Measurements from ENCODE around the gene FXYD7. TPM values are rescaled to one million over a fixed set of nuclear protein-coding genes. Genes with fewer than 3 reads are reported as not detected.

The FXYD7 gene
- total and polyA plus RNA-seq, 9 of the 15 experiments (the other 6 are each of a cell fraction or from before 2014, with no cell fraction given), result 0.10 to 0.80 (median 0.31) TPM; not detected in 3

- no peak for TF ChIP-seq NFXL1 (CRISPR knock-in tag; IDR thresholded peaks at IDR 0.05)
- TF ChIP-seq, protein P1, sequence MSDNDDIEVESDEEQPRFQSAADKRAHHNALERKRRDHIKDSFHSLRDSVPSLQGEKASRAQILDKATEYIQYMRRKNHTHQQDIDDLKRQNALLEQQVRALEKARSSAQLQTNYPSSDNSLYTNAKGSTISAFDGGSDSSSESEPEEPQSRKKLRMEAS (CRISPR knock-in tag; IDR thresholded peaks at IDR 0.05), result no peak
Measured at GRCh38 chr19:35099155-35099896, 43.7 kb upstream of the FXYD7 start (continued).

GRCh38 chr19:35099897-35100275, 43.2 kb upstream of the FXYD7 start:
- no peaks in the 10 kb centered on the region for H3K79me2 ChIP-seq (ENCODE audit: control insufficient read depth, insufficient read depth, low read length)
- TF ChIP-seq NR0B1 (IDR thresholded peaks at IDR 0.05; ENCODE audit: partially characterized antibody) (no peak), BCL6 (CRISPR knock-in tag; IDR thresholded peaks at IDR 0.05) (no peak), TCFL5 (CRISPR knock-in tag; conservative IDR thresholded peaks at IDR 0.05) (no peak), CHD4 (IDR thresholded peaks at IDR 0.05; ENCODE audit: insufficient read depth, insufficient replicate concordance, low read depth, low read length, poor library complexity, severe bottlenecking) (no peak), STAG1 (CRISPR knock-in tag; IDR thresholded peaks at IDR 0.05; ENCODE audit: borderline replicate concordance) (no peak), ZNF282 (CRISPR knock-in tag; IDR thresholded peaks at IDR 0.05) (no peak), ZSCAN29 (IDR thresholded peaks at IDR 0.05) (no peak), ZC3H11A (IDR thresholded peaks at IDR 0.05; ENCODE audit: low read depth, low read length) (no peak), SNIP1 (IDR thresholded peaks at IDR 0.05; ENCODE audit: low read depth) (no peak)
- TF ChIP-seq, protein P2, sequence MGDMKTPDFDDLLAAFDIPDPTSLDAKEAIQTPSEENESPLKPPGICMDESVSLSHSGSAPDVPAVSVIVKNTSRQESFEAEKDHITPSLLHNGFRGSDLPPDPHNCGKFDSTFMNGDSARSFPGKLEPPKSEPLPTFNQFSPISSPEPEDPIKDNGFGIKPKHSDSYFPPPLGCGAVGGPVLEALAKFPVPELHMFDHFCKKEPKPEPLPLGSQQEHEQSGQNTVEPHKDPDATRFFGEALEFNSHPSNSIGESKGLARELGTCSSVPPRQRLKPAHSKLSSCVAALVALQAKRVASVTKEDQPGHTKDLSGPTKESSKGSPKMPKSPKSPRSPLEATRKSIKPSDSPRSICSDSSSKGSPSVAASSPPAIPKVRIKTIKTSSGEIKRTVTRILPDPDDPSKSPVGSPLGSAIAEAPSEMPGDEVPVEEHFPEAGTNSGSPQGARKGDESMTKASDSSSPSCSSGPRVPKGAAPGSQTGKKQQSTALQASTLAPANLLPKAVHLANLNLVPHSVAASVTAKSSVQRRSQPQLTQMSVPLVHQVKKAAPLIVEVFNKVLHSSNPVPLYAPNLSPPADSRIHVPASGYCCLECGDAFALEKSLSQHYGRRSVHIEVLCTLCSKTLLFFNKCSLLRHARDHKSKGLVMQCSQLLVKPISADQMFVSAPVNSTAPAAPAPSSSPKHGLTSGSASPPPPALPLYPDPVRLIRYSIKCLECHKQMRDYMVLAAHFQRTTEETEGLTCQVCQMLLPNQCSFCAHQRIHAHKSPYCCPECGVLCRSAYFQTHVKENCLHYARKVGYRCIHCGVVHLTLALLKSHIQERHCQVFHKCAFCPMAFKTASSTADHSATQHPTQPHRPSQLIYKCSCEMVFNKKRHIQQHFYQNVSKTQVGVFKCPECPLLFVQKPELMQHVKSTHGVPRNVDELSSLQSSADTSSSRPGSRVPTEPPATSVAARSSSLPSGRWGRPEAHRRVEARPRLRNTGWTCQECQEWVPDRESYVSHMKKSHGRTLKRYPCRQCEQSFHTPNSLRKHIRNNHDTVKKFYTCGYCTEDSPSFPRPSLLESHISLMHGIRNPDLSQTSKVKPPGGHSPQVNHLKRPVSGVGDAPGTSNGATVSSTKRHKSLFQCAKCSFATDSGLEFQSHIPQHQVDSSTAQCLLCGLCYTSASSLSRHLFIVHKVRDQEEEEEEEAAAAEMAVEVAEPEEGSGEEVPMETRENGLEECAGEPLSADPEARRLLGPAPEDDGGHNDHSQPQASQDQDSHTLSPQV (IDR thresholded peaks at IDR 0.05), result no peak
- H3K4me2 ChIP-seq (ENCODE audit: insufficient read depth, low read length), result no peak overlapping the region
- H3K9me1 ChIP-seq (ENCODE audit: control insufficient read depth, insufficient read depth, low read length), result no peaks in the 10 kb centered on the region
- intact Hi-C loops (cut with micrococcal nuclease), result loop anchor here (10.0 kb wide), 1 partner anchor 55 kb away; the partner anchor contains the start of gene HPN
- peaks cover 2 to 34% of the 10 kb centered on the region in 2 experiments; a peak in 3 of 5 replicates for H3K4me1 ChIP-seq (replicated peaks in 1 of 2; ENCODE audit: control insufficient read depth in 2 of 2, insufficient read depth in 2 of 2, low read length in 2 of 2)
- 75% methylated on average over 13 of the region's 13 CpGs for WGBS (ENCODE audit: insufficient coverage, low coverage, missing lambda C conversion rate)
- H3K9ac ChIP-seq (ENCODE audit: insufficient read depth in 1 of 2, low read depth in 2 of 2, low read length in 2 of 2), result peak overlapping the region in 1 of 2 experiments; percentile 21; a peak in 2 of 4 replicates
- FAIRE-seq (no peak), DNase-seq (ENCODE audit: extremely low read depth in 1 of 4, low spot score in 3 of 4) (no peak), ATAC-seq (no peak)
- no peaks in the 10 kb centered on the region for H3K36me3 ChIP-seq (ENCODE audit: control insufficient read depth, insufficient read depth, low read length)
- in situ Hi-C loops (cut with MboI), result no loop called here
- H4K20me1 ChIP-seq (replicated peaks; ENCODE audit: control insufficient read depth, insufficient read depth, low read length), result no peaks in the 10 kb centered on the region
- no peak overlapping the region for H2AFZ ChIP-seq (ENCODE audit: low read depth, low read length)
- ChIA-PET POLR2A (no interaction called here), CTCF (ENCODE audit: low intra/inter-chr PET ratio) (no interaction called here)
- H3K4me3 ChIP-seq, result no peak overlapping the region
- BruUV-seq (replicated peaks), result no TSS peak
- H3K27ac ChIP-seq (ENCODE audit: extremely low read depth, low read depth, low read length), result no peak overlapping the region
- H3K9me3 ChIP-seq (replicated peaks; ENCODE audit: control insufficient read depth, insufficient read depth, low read depth, low read length), result no peaks in the 10 kb centered on the region
- no peaks in the 10 kb centered on the region for H3K27me3 ChIP-seq (ENCODE audit: control insufficient read depth in 2 of 2, insufficient read depth in 2 of 2, low read length in 2 of 2)
